GM23248 (cell line): ENCODE data around the gene RALB. TPM values are rescaled to one million over a fixed set of nuclear protein-coding genes. Genes with fewer than 3 reads are reported as not detected.

ENCODE experiments used
- DNase-seq: peaks from one replicate; pipeline ENCODE4 v3.0.0-alpha.2; 2015
- H2AFZ ChIP-seq: fragments of 200-600 bp; sonication (generic); 2 replicates; pipeline ENCODE4 v1.6.1; 2016; ENCODE audit warnings: antibody characterized with exemption
- H3F3A ChIP-seq: fragments of 200-600 bp; sonication (generic); 2 replicates; pipeline ENCODE4 v1.6.1; 2016; ENCODE audit warnings: mild to moderate bottlenecking, antibody characterized with exemption, mixed run types; ENCODE audit not compliant: insufficient read depth
- H3K27ac ChIP-seq: fragments of 200-600 bp; sonication (generic); 2 replicates; pipeline ENCODE4 v1.5.1; 2016; ENCODE audit warnings: mild to moderate bottlenecking
- H3K27me3 ChIP-seq: fragments of 200-600 bp; sonication (generic); replicated peaks from 2 replicates; pipeline ENCODE4 v1.6.1; 2016; ENCODE audit warnings: mild to moderate bottlenecking; ENCODE audit not compliant: insufficient read depth
- H3K36me3 ChIP-seq: fragments of 200-600 bp; sonication (generic); 2 replicates; pipeline ENCODE4 v1.6.1; 2016; ENCODE audit warnings: low read depth, mild to moderate bottlenecking
- H3K4me1 ChIP-seq: fragments of 200-600 bp; sonication (generic); 2 replicates; pipeline ENCODE4 v1.6.1; 2016; ENCODE audit warnings: mild to moderate bottlenecking; ENCODE audit not compliant: insufficient read depth
- H3K4me2 ChIP-seq: fragments of 200-600 bp; sonication (generic); one replicate; pipeline ENCODE4 v1.6.1; 2016; ENCODE audit warnings: mild to moderate bottlenecking; ENCODE audit not compliant: unreplicated experiment
- H3K4me3 ChIP-seq: fragments of 200-600 bp; sonication (generic); 2 replicates; pipeline ENCODE4 v1.5.1; 2016; ENCODE audit warnings: mild to moderate bottlenecking
- H3K79me2 ChIP-seq: fragments of 200-600 bp; sonication (generic); 2 replicates; pipeline ENCODE4 v1.6.1; 2016; ENCODE audit warnings: mild to moderate bottlenecking; ENCODE audit not compliant: insufficient read depth
- H3K9ac ChIP-seq: fragments of 200-600 bp; sonication (generic); 2 replicates; pipeline ENCODE4 v1.6.1; 2016; ENCODE audit warnings: mild to moderate bottlenecking
- H3K9me2 ChIP-seq: fragments of 200-600 bp; sonication (generic); 2 replicates; pipeline ENCODE4 v1.6.1; 2016; ENCODE audit warnings: mixed run types, mild to moderate bottlenecking, moderate library complexity; ENCODE audit not compliant: insufficient read depth
- H3K9me3 ChIP-seq: fragments of 200-600 bp; sonication (generic); one replicate; pipeline ENCODE4 v1.6.1; 2017; ENCODE audit warnings: low read depth
- H4K20me1 ChIP-seq: fragments of 200-600 bp; sonication (generic); 2 replicates; pipeline ENCODE4 v1.6.0; 2016; ENCODE audit not compliant: insufficient read depth
- EZH2 ChIP-seq: fragments of 200-600 bp; sonication (generic); IDR thresholded peaks from 2 replicates; pipeline ENCODE4 v1.6.1; 2018; ENCODE audit warnings: antibody characterized with exemption, mild to moderate bottlenecking; ENCODE audit not compliant: insufficient read depth, poor library complexity, severe bottlenecking
- EZH2phosphoT487 ChIP-seq: fragments of 200-600 bp; sonication (generic); IDR thresholded peaks from 2 replicates; pipeline ENCODE4 v1.6.1; 2018; ENCODE audit warnings: antibody characterized with exemption, moderate library complexity, mild to moderate bottlenecking, low read depth; ENCODE audit not compliant: insufficient read depth
- WGBS, 2 experiments: methylation state at CpG; one replicate each; pipeline ENCODE4 v1.1.6; 2015 to 2017; ENCODE audit warnings: low lambda C conversion rate in 2 of 2, low coverage in 1 of 2; ENCODE audit errors: missing lambda C conversion rate in 2 of 2; 5-methylcytosine and 5-hydroxymethylcytosine counted together
- in situ Hi-C: fragments of 300-500 bp; cut with MboI; formaldehyde crosslinking; loops from 2 replicates; pipeline ENCODE4 v1.15.0; 2020
- polyA plus RNA-seq: library from polyadenylated mRNA; unstranded; fragments of >200 nt; fragmentation: Nextera tagmentation; extraction: Ambion mirVana; gene quantifications from 2 replicates; pipeline ENCODE4 v1.2.1, GENCODE V29; 2016
- total RNA-seq: library from RNA; depleted of rRNA; stranded (reverse); fragments of >200 nt; shearing (Covaris generic); gene quantifications from 2 replicates; pipeline ENCODE4 v1.2.3, GENCODE V29; 2014

Gene RALB
- total and polyA plus RNA-seq, 2 experiments from 2014 or later, result 65.7 to 105 TPM

DNA sequence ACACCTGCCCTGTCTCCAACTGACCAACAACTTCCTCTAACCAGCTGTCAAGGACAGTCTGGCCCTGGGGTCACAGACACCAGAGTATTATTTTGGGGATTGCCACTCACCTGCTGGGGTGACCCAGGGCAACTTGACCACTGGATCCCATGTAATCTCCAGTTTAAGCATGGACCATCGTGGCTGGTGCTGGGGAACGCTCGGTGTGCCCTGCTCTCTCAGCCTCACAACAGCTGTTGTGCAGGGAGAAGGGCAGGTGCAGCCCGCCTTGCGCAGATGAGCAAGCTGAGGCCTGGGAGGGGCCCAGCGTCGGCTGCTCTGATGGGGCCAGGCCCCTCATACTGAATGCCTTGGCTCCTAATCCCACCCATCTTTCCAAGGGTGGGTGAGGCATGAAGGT lies 72.3 kb downstream of the RALB start:
- no peak for DNase-seq
- no peaks in the 10 kb centered on the region for H3K9me3 ChIP-seq
- H2AFZ ChIP-seq, result no peak overlapping the region
- H3K4me1 ChIP-seq, result peaks cover 9% of the 10 kb centered on the region; the same call in 1 of the 2 replicates
- TF ChIP-seq EZH2phosphoT487 (no peak), EZH2 (no peak)
- WGBS, 2 experiments, result 85 to 86% methylated on average over 7 of the region's 7 CpGs
- H3K79me2 ChIP-seq, result no peaks in the 10 kb centered on the region
- H3K4me3 ChIP-seq, result no peak overlapping the region
- H3K27me3 ChIP-seq, result 0 out of 2 replicates have a peak, but pooled peaks cover 5% of the 10 kb centered on the region
- no peak overlapping the region for H3K27ac ChIP-seq
- in situ Hi-C loops, result loop anchor here (25.0 kb wide), 1 partner anchor 762 kb away; no protein-coding TSS in a partner anchor
- H3K36me3 ChIP-seq, result no peaks in the 10 kb centered on the region
- no peak overlapping the region for H3K9ac ChIP-seq
- no peaks in the 10 kb centered on the region for H4K20me1 ChIP-seq
- no peaks in the 10 kb centered on the region for H3K9me2 ChIP-seq
- H3F3A ChIP-seq, result no peaks in the 10 kb centered on the region
- H3K4me2 ChIP-seq, result no peak overlapping the region

DNA sequence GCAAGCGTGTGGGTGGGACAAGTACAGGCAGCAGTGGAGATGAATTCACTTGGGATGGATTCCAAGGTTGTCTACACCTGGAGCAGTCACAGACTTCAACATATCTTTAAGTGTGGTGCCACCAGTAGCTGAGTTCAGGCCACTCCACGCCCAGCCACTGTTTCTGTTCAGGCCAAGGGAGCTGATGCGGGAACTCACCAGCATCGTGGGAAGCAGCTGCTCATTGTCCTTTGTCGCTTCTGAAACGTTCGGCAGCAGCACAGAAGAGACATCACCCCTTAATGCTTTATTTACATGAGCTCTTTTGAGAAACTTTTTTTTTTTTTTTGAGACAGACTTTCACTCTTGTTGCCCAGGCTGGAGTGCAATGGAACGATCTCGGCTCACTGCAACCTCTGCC lies 73.4 kb downstream of the RALB start:
- in situ Hi-C loops, result loop anchor here (25.0 kb wide), 1 partner anchor 761 kb away; no protein-coding TSS in a partner anchor
- Histone ChIP-seq H3K4me3 (no peak overlapping the region), H2AFZ (no peak overlapping the region), H3K9ac (no peak overlapping the region), H3K9me2 (no peaks in the 10 kb centered on the region), H3K27me3 (peaks cover 13% of the 10 kb centered on the region; the same call in 1 of the 2 replicates), H3F3A (no peaks in the 10 kb centered on the region), H3K36me3 (no peaks in the 10 kb centered on the region), H3K9me3 (no peaks in the 10 kb centered on the region), H3K4me2 (no peak overlapping the region), H3K4me1 (peaks cover 9% of the 10 kb centered on the region; the same call in 1 of the 2 replicates), H3K27ac (no peak overlapping the region), H4K20me1 (no peaks in the 10 kb centered on the region), H3K79me2 (no peaks in the 10 kb centered on the region)
- TF ChIP-seq EZH2phosphoT487 (no peak), EZH2 (no peak)
- WGBS, 2 experiments, result 82 to 87% methylated on average over 9 of the region's 9 CpGs
- DNase-seq, result no peak

DNA sequence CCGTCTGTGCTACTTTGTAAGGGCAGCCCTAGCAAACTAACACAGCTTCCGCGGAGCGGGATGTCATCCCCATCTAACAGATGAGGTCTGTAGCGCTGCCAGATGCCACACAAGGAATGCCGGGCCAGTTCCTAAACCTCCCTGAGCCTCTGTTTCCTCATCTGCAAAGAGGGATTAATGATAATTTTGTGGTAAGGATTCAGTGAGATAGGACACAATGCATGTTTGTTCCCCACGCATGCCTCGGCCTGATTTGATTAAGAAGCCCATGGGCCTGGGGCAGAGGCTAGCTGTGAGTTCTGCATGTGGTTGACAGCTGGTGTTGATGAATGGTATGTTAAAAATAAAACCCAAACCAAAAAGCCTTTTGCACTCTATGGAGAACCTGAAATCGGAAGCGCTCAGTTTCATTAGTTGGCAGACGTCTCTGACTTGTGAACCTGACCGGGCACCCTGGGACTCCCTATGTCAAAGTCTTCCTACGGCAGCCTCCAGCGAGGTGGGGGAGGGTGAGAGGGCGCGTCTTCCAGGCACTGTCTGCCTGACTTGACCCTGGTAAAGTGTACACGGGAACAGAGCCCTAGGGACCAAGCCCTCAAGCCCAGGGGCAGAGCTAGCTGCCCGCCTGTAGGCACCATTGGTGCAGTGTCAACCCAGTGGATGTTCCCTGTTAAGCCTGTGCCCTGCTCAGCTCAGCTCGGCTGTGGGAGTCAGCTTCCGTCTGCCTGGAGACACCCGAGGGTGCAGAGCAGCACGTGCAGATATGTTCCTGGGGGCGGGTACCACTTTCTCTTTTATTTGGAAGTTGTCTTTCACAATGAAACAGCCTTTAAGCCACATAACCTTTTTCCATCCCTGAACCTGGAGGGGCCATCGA lies 78.5 kb downstream of the RALB start:
- in situ Hi-C loops, result loop anchor here (25.0 kb wide), 1 partner anchor 756 kb away; no protein-coding TSS in a partner anchor
- H3K9me3 ChIP-seq, result no peaks in the 10 kb centered on the region
- H3K9me2 ChIP-seq, result no peaks in the 10 kb centered on the region
- H3K4me1 ChIP-seq, result no peaks in the 10 kb centered on the region
- H3K9ac ChIP-seq, result no peak overlapping the region
- WGBS, 2 experiments, result 53 to 54% methylated on average over 24 of the region's 24 CpGs
- H3K27ac ChIP-seq, result no peak overlapping the region
- no peaks in the 10 kb centered on the region for H3F3A ChIP-seq
- no peaks in the 10 kb centered on the region for H3K36me3 ChIP-seq
- no peak for TF ChIP-seq EZH2phosphoT487
- TF ChIP-seq EZH2, result no peak
- no peak overlapping the region for H3K4me3 ChIP-seq
- H3K27me3 ChIP-seq, result peaks cover 30% of the 10 kb centered on the region
- H3K4me2 ChIP-seq, result no peak overlapping the region
- H3K79me2 ChIP-seq, result no peaks in the 10 kb centered on the region
- H4K20me1 ChIP-seq, result no peaks in the 10 kb centered on the region
- H2AFZ ChIP-seq, result no peak overlapping the region
- DNase-seq, result no peak

DNA sequence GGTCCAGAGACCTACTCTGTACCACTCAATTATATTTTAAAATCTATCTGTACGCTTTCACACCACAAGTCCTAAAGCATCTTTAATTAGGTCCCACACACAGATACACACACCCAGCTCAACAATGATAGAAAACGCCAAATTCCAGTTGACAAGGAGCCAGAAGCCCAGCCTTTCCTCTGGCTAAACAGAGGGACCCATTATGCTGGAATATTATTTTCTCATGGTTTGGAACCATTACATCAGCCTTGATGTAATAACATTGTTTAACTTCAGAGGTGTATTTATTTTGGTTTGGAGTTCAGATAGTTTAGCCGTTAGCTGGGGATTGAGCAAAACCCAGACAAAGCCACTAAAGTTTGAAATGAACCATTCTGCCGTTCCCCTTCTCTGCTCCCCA lies 79.3 kb downstream of the RALB start:
- Histone ChIP-seq H3K4me3 (no peak overlapping the region), H3K36me3 (no peaks in the 10 kb centered on the region), H4K20me1 (no peaks in the 10 kb centered on the region), H3K4me2 (no peak overlapping the region), H3K4me1 (no peaks in the 10 kb centered on the region), H3K9me3 (no peaks in the 10 kb centered on the region), H3K79me2 (no peaks in the 10 kb centered on the region), H3K27ac (no peak overlapping the region), H3K9me2 (no peaks in the 10 kb centered on the region), H3K27me3 (peaks cover 30% of the 10 kb centered on the region), H2AFZ (no peak overlapping the region), H3F3A (no peaks in the 10 kb centered on the region), H3K9ac (no peak overlapping the region)
- in situ Hi-C loops, result loop anchor here (25.0 kb wide), 1 partner anchor 755 kb away; no protein-coding TSS in a partner anchor
- no peak for TF ChIP-seq EZH2phosphoT487
- DNase-seq, result no peak
- WGBS, 2 experiments, result 64% methylated on average over 4 of the region's 4 CpGs
